SK-N-SH treated with all-trans-retinoic acid at 6 μM for 48 hours (cell line): ENCODE data around the gene HDAC8.

Experiments used
- ATAC-seq: fragments of 200-7000 bp; cut with Tn5 transposase; 3 replicates; pipeline ENCODE4 v1.9.1; 2020; ENCODE audit warnings: mild to moderate bottlenecking, moderate library complexity
- ARNTL ChIP-seq: fragments of 450-650 bp; formaldehyde crosslinking; IDR thresholded peaks from 2 replicates; pipeline ENCODE4 v1.5.0; 2020; ENCODE audit warnings: low read depth, mild to moderate bottlenecking, moderate library complexity, borderline replicate concordance
- BACH2 ChIP-seq: fragments of 250-450 bp; sonication (Bioruptor Pico); IDR thresholded peaks from 2 replicates; pipeline ENCODE4 v1.9.0; 2021; ENCODE audit warnings: mild to moderate bottlenecking, borderline replicate concordance
- CREB5 ChIP-seq: fragments of 250-450 bp; sonication (Bioruptor Pico); IDR thresholded peaks from 2 replicates; pipeline ENCODE4 v1.5.1; 2020; ENCODE audit warnings: low read depth, mild to moderate bottlenecking, moderate library complexity
- CSDC2 ChIP-seq: fragments of 250-450 bp; sonication (Bioruptor Pico); IDR thresholded peaks from 2 replicates; pipeline ENCODE4 v1.5.0; 2020; ENCODE audit warnings: mild to moderate bottlenecking, moderate library complexity
- CSRNP3 ChIP-seq: fragments of 250-450 bp; sonication (Bioruptor Pico); IDR thresholded peaks from 2 replicates; pipeline ENCODE4 v1.5.1; 2021; ENCODE audit warnings: mild to moderate bottlenecking, moderate library complexity
- ESRRG ChIP-seq: fragments of 250-450 bp; sonication (Bioruptor Pico); IDR thresholded peaks from 2 replicates; pipeline ENCODE4 v1.6.1; 2021; ENCODE audit warnings: mild to moderate bottlenecking
- ISL1 ChIP-seq: fragments of 250-450 bp; sonication (Bioruptor Pico); IDR thresholded peaks from 2 replicates; pipeline ENCODE4 v2.1.2; 2022; ENCODE audit warnings: mild to moderate bottlenecking, moderate library complexity
- PATZ1 ChIP-seq: fragments of 250-450 bp; sonication (Bioruptor Pico); IDR thresholded peaks from 2 replicates; pipeline ENCODE4 v1.8.0; 2020; ENCODE audit warnings: mild to moderate bottlenecking, moderate library complexity, borderline replicate concordance
- POU6F1 ChIP-seq: fragments of 250-450 bp; sonication (Bioruptor Pico); IDR thresholded peaks from 2 replicates; pipeline ENCODE4 v1.8.0; 2021; ENCODE audit warnings: low read depth, mild to moderate bottlenecking, moderate library complexity, borderline replicate concordance
- RARB ChIP-seq: fragments of 250-450 bp; sonication (Bioruptor Pico); IDR thresholded peaks from 2 replicates; pipeline ENCODE4 v1.8.0; 2021; ENCODE audit warnings: mild to moderate bottlenecking, moderate library complexity
- TSHZ2 ChIP-seq: fragments of 250-450 bp; sonication (Bioruptor Pico); IDR thresholded peaks from 2 replicates; pipeline ENCODE4 v1.5.0; 2020; ENCODE audit warnings: mild to moderate bottlenecking, moderate library complexity
- ZFP3 ChIP-seq: fragments of 250-450 bp; sonication (Bioruptor Pico); IDR thresholded peaks from 2 replicates; pipeline ENCODE4 v1.5.0; 2020; ENCODE audit warnings: mild to moderate bottlenecking, moderate library complexity
- ZNF565 ChIP-seq: fragments of 450-650 bp; formaldehyde crosslinking; conservative IDR thresholded peaks from 2 replicates; pipeline ENCODE4 v1.5.0; 2020; ENCODE audit warnings: low read depth, mild to moderate bottlenecking, moderate library complexity
- ZNF70 ChIP-seq: fragments of 450-650 bp; formaldehyde crosslinking; IDR thresholded peaks from 2 replicates; pipeline ENCODE4 v1.5.0; 2020; ENCODE audit warnings: mild to moderate bottlenecking, moderate library complexity

The HDAC8 gene

GRCh38 chrX:72487661-72488060 lies 85.0 kb downstream of the HDAC8 start:
- ATAC-seq = no peak
- no peak for TF ChIP-seq CREB5 (CRISPR knock-in tag)
- no peak for TF ChIP-seq POU6F1
- TF ChIP-seq ZNF70 = no peak
- no peak for TF ChIP-seq CSDC2 (CRISPR knock-in tag)
- TF ChIP-seq ISL1 (CRISPR knock-in tag) = no peak
- no peak for TF ChIP-seq PATZ1
- TF ChIP-seq RARB (CRISPR knock-in tag) = no peak
- no peak for TF ChIP-seq ZFP3
- no peak for TF ChIP-seq TSHZ2 (CRISPR knock-in tag)
- no peak for TF ChIP-seq ZNF565 (CRISPR knock-in tag)

- no peak for ATAC-seq
- no peak for TF ChIP-seq POU6F1
- TF ChIP-seq BACH2 = no peak
- no peak for TF ChIP-seq TSHZ2 (CRISPR knock-in tag)
- no peak for TF ChIP-seq ZNF565 (CRISPR knock-in tag)
- no peak for TF ChIP-seq ZFP3
- no peak for TF ChIP-seq PATZ1
- TF ChIP-seq ARNTL (CRISPR knock-in tag) = no peak
- TF ChIP-seq CSRNP3 = no peak
- no peak for TF ChIP-seq ESRRG (CRISPR knock-in tag)
These were observed 93.0 kb downstream of the HDAC8 start for GRCh38 chrX:72479324-72480274.
